Gastrocnemius medialis (tissue), 4 donors: ENCODE data around the gene GPR183.

Source experiments
- CTCF ChIP-seq, 5 experiments: fragments of 450-650 bp in 3 of 5; fragments of 200-600 bp in 2 of 5; sonication (generic) in 2 of 5; IDR thresholded peaks in 4 of 5; conservative IDR thresholded peaks in 1 of 5; 1 replicate in 4 of 5; 2 replicates in 1 of 5; pipeline ENCODE4 v1.5.1; 2016 to 2019; ENCODE audit warnings: antibody characterized with exemption in 5 of 5, mild to moderate bottlenecking in 3 of 5, moderate library complexity in 3 of 5
- POLR2A ChIP-seq, 2 donors: fragments of 450-650 bp; IDR thresholded peaks; one replicate each; pipeline ENCODE4 v1.6.1; 2017; ENCODE audit warnings: antibody characterized with exemption in 2 of 2, mild to moderate bottlenecking in 2 of 2, moderate library complexity in 2 of 2

DNA sequence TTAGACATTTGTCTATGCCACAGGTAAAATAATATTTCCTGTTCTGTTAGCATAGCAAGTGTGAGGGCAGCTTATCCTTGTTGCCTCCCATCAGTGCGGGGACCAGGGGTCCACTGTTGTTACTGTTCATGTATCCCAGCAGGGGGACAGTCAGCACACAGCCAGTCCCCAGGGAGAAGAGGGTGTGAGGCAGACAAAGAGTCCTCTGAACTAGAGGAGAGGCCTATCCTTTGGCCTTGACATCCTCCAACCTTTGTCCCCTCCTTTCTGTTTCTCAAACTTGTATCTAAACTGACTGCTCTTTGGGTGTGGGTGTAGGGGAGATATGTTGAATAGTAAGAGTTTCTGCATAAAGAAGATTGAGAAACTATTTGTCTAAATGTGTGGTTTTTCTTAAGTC lies 46.1 kb downstream of the GPR183 start:
- TF ChIP-seq POLR2A (IDR thresholded peaks at IDR 0.05), result no peak
- no peak for TF ChIP-seq CTCF (IDR thresholded peaks at IDR 0.05 in 4 of 5, conservative IDR thresholded peaks at IDR 0.05 in 1 of 5)
